H9 (cell line): ENCODE data around the gene CHRNA5. TPM values are rescaled to one million over a fixed set of nuclear protein-coding genes. Genes with fewer than 3 reads are reported as not detected.
"Not testable (repeated sequence)": the region's sequence is repeated elsewhere in the genome, so short reads cannot be mapped to it uniquely, and the experiment has no call there.

Experiments
- DNase-seq: peaks from one replicate; pipeline ENCODE4 v3.0.0-alpha.2; 2017
- H2AFZ ChIP-seq: one replicate; pipeline ENCODE4 v1.6.1; 2013; ENCODE audit warnings: mild to moderate bottlenecking, low read length, control low read depth, moderate library complexity
- H2AK5ac ChIP-seq: 2 replicates; pipeline ENCODE4 v1.6.1; 2013; ENCODE audit warnings: low read length, control low read depth, mixed read lengths; ENCODE audit not compliant: insufficient read length
- H2BK120ac ChIP-seq: one replicate; pipeline ENCODE4 v1.6.1; 2013; ENCODE audit warnings: low read depth, mild to moderate bottlenecking, low read length, control low read depth, inconsistent platforms; ENCODE audit not compliant: poor library complexity, severe bottlenecking
- H2BK12ac ChIP-seq: 2 replicates; pipeline ENCODE4 v1.6.1; 2013; ENCODE audit warnings: low read length, control low read depth, mixed read lengths, low read depth; ENCODE audit not compliant: insufficient read length
- H2BK15ac ChIP-seq: 2 replicates; pipeline ENCODE4 v1.6.1; 2013; ENCODE audit warnings: low read depth, low read length, control low read depth
- H2BK20ac ChIP-seq: one replicate; pipeline ENCODE4 v1.6.1; 2013; ENCODE audit warnings: low read depth, mild to moderate bottlenecking, low read length, control low read depth, inconsistent platforms; ENCODE audit not compliant: poor library complexity, severe bottlenecking
- H2BK5ac ChIP-seq: 2 replicates; pipeline ENCODE4 v1.6.1; 2013; ENCODE audit warnings: low read length, control low read depth, mixed read lengths; ENCODE audit not compliant: insufficient read length
- H3K14ac ChIP-seq: 2 replicates; pipeline ENCODE4 v1.6.1; 2013; ENCODE audit warnings: low read length, control low read depth; ENCODE audit not compliant: insufficient read depth
- H3K18ac ChIP-seq: 2 replicates; pipeline ENCODE4 v1.6.1; 2013; ENCODE audit warnings: low read depth, mild to moderate bottlenecking, mixed read lengths, low read length, control low read depth; ENCODE audit not compliant: insufficient read length
- H3K23ac ChIP-seq: 2 replicates; pipeline ENCODE4 v1.6.1; 2013; ENCODE audit warnings: low read length, control low read depth, mixed read lengths, low read depth; ENCODE audit not compliant: insufficient read length
- H3K23me2 ChIP-seq: 2 replicates; pipeline ENCODE4 v1.6.1; 2013; ENCODE audit warnings: low read depth, mild to moderate bottlenecking, mixed read lengths, low read length, control low read depth; ENCODE audit not compliant: insufficient read length, poor library complexity, severe bottlenecking
- H3K27ac ChIP-seq: 2 replicates; pipeline ENCODE4 v1.5.1; 2013; ENCODE audit warnings: low read length, control low read depth, mixed read lengths, low read depth; ENCODE audit not compliant: insufficient read length
- H3K27me3 ChIP-seq: 2 replicates; pipeline ENCODE4 v1.6.1; 2013; ENCODE audit warnings: low read length, control low read depth, inconsistent platforms; ENCODE audit not compliant: insufficient read depth
- H3K4ac ChIP-seq: 2 replicates; pipeline ENCODE4 v1.6.1; 2013; ENCODE audit warnings: low read depth, mild to moderate bottlenecking, control low read depth, inconsistent platforms, low read length, moderate library complexity
- H3K4me1 ChIP-seq: 2 replicates; pipeline ENCODE4 v1.6.1; 2013; ENCODE audit warnings: low read length, control low read depth, inconsistent platforms; ENCODE audit not compliant: insufficient read depth
- H3K4me2 ChIP-seq: 2 replicates; pipeline ENCODE4 v1.6.1; 2013; ENCODE audit warnings: low read length, control low read depth, mixed read lengths; ENCODE audit not compliant: insufficient read length, insufficient read depth
- H3K56ac ChIP-seq: 2 replicates; pipeline ENCODE4 v1.6.1; 2013; ENCODE audit warnings: low read depth, mild to moderate bottlenecking, mixed read lengths, low read length, control low read depth; ENCODE audit not compliant: insufficient read length
- H3K79me1 ChIP-seq: 2 replicates; pipeline ENCODE4 v1.6.1; 2013; ENCODE audit warnings: low read depth, mild to moderate bottlenecking, moderate library complexity, low read length, control low read depth, inconsistent platforms; ENCODE audit not compliant: insufficient read depth, poor library complexity, severe bottlenecking
- H3K79me2 ChIP-seq: 2 replicates; pipeline ENCODE4 v1.6.1; 2013; ENCODE audit warnings: low read length, control low read depth, inconsistent platforms; ENCODE audit not compliant: insufficient read depth
- H3K9ac ChIP-seq: 2 replicates; pipeline ENCODE4 v1.6.1; 2013; ENCODE audit warnings: low read length, control low read depth, mixed read lengths; ENCODE audit not compliant: insufficient read length; ENCODE audit errors: extremely low read depth
- H3K9me3 ChIP-seq: one replicate; pipeline ENCODE4 v1.6.1; 2013; ENCODE audit warnings: low read depth, low read length, inconsistent platforms; ENCODE audit not compliant: control insufficient read depth
- H3T11ph ChIP-seq: one replicate; pipeline ENCODE4 v1.6.1; 2013; ENCODE audit warnings: mild to moderate bottlenecking, low read length, control low read depth, inconsistent platforms
- H4K20me1 ChIP-seq: one replicate; pipeline ENCODE4 v1.6.1; 2013; ENCODE audit not compliant: control insufficient read depth, insufficient read length, insufficient read depth
- H4K5ac ChIP-seq: 2 replicates; pipeline ENCODE4 v1.6.1; 2013; ENCODE audit warnings: low read depth, mild to moderate bottlenecking, mixed read lengths, low read length, control low read depth; ENCODE audit not compliant: insufficient read length
- H4K8ac ChIP-seq: replicated peaks from 2 replicates; pipeline ENCODE4 v1.6.1; 2013; ENCODE audit warnings: low read length, control low read depth, mixed read lengths, low read depth; ENCODE audit not compliant: insufficient read length
- H4K91ac ChIP-seq: 2 replicates; pipeline ENCODE4 v1.6.1; 2013; ENCODE audit warnings: low read depth, mild to moderate bottlenecking, moderate library complexity, mixed read lengths, low read length, control low read depth; ENCODE audit not compliant: insufficient read length
- H3K27ac Mint-ChIP-seq, 3 experiments: 2 replicates in 2 of 3; 3 replicates in 1 of 3; pipeline ENCODE4 v1.8.0; 2020 to 2021; ENCODE audit warnings: mixed read lengths in 3 of 3, mild to moderate bottlenecking in 1 of 3, moderate library complexity in 1 of 3
- H3K27me3 Mint-ChIP-seq: 2 replicates; pipeline ENCODE4 v1.8.0; 2021; ENCODE audit warnings: low read depth, mild to moderate bottlenecking, moderate library complexity, mixed read lengths
- H3K36me3 Mint-ChIP-seq, 3 experiments: 2 replicates in 2 of 3; 3 replicates in 1 of 3; pipeline ENCODE4 v1.8.0; 2020 to 2021; ENCODE audit warnings: low read depth in 3 of 3, mixed read lengths in 3 of 3; ENCODE audit not compliant: insufficient read depth in 1 of 3
- H3K4me1 Mint-ChIP-seq, 2 experiments: 2 replicates each; pipeline ENCODE4 v1.8.0; 2020; ENCODE audit warnings: mixed read lengths in 2 of 2
- H3K4me3 Mint-ChIP-seq, 2 experiments: 2 replicates in 1 of 2; 3 replicates in 1 of 2; pipeline ENCODE4 v1.8.0; 2020 to 2021; ENCODE audit warnings: mild to moderate bottlenecking in 2 of 2, mixed read lengths in 2 of 2, moderate library complexity in 1 of 2
- H3K9me3 Mint-ChIP-seq, 2 experiments: 2 replicates in 1 of 2; 3 replicates in 1 of 2; pipeline ENCODE4 v1.8.0; 2020; ENCODE audit warnings: mild to moderate bottlenecking in 2 of 2, mixed read lengths in 2 of 2, moderate library complexity in 1 of 2
- WGBS: extraction: QIAGEN DNeasy Blood & Tissue Kit; methylation state at CpG from one replicate; pipeline ENCODE4 v1.1.7; 2013; ENCODE audit warnings: missing lambda C conversion rate, low lambda C conversion rate, mixed read lengths; ENCODE audit not compliant: insufficient read length; ENCODE audit errors: extremely low coverage; 5-methylcytosine and 5-hydroxymethylcytosine counted together
- total RNA-seq: library from RNA; stranded (reverse); gene quantifications from 2 replicates; pipeline ENCODE4 v1.2.1, GENCODE V29; 2021
- TF ChIP-seq, protein P1 (sequence below): fragments of 200-600 bp; sonication (generic); conservative IDR thresholded peaks from 3 replicates; pipeline ENCODE4 v1.8.0; 2021; ENCODE audit warnings: antibody characterized with exemption, mild to moderate bottlenecking

CHRNA5 gene
- total RNA-seq, 1 experiment from 2014 or later = 16.5 TPM

DNA sequence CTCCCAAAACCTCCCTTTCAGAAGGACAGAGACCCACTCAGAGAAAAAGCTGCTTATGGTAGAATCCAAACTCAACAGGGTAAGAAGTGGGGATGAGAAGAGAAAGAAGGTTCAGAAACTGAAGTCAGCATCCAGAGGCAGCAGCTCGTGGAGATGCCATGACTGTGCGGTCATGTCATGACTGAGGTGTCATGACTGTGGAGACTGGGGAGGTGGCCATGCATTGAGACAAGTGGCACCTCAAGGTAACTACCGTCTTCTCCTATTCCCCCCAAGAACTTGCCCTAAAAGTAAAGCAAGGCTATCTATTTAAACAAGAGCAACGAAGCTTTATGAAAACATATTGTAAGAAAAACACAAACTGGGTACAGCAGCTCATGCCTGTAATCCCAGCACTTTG, 40.4 kb downstream of the CHRNA5 start:
- no peaks in the 10 kb centered on the region for H3K79me1 ChIP-seq
- Mint-ChIP-seq H3K27ac (no peak overlapping the region), H3K4me3 (no peak overlapping the region), H3K36me3 (peaks cover 16 to 40% (median 17%) of the 10 kb centered on the region in 3 experiments), H3K4me1 (peaks cover 0 to 4% of the 10 kb centered on the region in 2 experiments; a peak in 2 of 4 replicates), H3K9me3 (peaks cover 38 to 57% of the 10 kb centered on the region in 2 experiments), H3K27me3 (peaks cover 34% of the 10 kb centered on the region)
- H3K27ac ChIP-seq = no peak overlapping the region
- no peak overlapping the region for H2BK12ac ChIP-seq
- no peak overlapping the region for H2AFZ ChIP-seq
- H2BK15ac ChIP-seq = no peak overlapping the region
- no peak overlapping the region for H2BK20ac ChIP-seq
- no peak for DNase-seq
- no peaks in the 10 kb centered on the region for H3K9me3 ChIP-seq
- TF ChIP-seq, protein P1, sequence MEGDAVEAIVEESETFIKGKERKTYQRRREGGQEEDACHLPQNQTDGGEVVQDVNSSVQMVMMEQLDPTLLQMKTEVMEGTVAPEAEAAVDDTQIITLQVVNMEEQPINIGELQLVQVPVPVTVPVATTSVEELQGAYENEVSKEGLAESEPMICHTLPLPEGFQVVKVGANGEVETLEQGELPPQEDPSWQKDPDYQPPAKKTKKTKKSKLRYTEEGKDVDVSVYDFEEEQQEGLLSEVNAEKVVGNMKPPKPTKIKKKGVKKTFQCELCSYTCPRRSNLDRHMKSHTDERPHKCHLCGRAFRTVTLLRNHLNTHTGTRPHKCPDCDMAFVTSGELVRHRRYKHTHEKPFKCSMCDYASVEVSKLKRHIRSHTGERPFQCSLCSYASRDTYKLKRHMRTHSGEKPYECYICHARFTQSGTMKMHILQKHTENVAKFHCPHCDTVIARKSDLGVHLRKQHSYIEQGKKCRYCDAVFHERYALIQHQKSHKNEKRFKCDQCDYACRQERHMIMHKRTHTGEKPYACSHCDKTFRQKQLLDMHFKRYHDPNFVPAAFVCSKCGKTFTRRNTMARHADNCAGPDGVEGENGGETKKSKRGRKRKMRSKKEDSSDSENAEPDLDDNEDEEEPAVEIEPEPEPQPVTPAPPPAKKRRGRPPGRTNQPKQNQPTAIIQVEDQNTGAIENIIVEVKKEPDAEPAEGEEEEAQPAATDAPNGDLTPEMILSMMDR = no peak
- no peak overlapping the region for H3K4ac ChIP-seq
- H3K56ac ChIP-seq = no peak overlapping the region
- H3T11ph ChIP-seq = no peak overlapping the region
- no peak overlapping the region for H3K9ac ChIP-seq
- H4K91ac ChIP-seq = no peak overlapping the region
- H2AK5ac ChIP-seq = no peak overlapping the region
- no peaks in the 10 kb centered on the region for H3K79me2 ChIP-seq
- H4K8ac ChIP-seq = no peak overlapping the region
- H4K20me1 ChIP-seq = no peaks in the 10 kb centered on the region
- no peaks in the 10 kb centered on the region for H3K27me3 ChIP-seq
- H2BK120ac ChIP-seq = no peak overlapping the region
- H3K18ac ChIP-seq = no peak overlapping the region
- no peak overlapping the region for H2BK5ac ChIP-seq
- no peaks in the 10 kb centered on the region for H3K4me1 ChIP-seq
- no peak overlapping the region for H4K5ac ChIP-seq
- H3K23me2 ChIP-seq = no peaks in the 10 kb centered on the region
- H3K4me2 ChIP-seq = no peak overlapping the region
- H3K14ac ChIP-seq = no peak overlapping the region
- no peak overlapping the region for H3K23ac ChIP-seq
- no CpG with 5 or more reads among the region's 4 CpGs for WGBS

DNA sequence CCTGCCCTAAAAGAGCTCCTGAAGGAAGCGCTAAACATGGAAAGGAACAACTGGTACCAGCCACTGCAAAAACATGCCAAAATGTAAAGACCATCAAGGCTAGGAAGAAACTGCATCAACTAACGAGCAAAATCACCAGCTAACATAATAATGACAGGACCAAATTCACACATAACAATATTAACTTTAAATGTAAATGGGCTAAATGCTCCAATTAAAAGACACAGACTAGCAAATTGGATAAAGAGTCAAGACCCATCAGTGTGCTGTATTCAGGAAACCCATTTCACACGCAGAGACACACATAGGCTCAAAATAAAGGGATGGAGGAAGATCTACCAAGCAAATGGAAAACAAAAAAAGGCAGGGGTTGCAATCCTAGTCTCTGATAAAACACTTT, 44.2 kb downstream of the CHRNA5 start:
- not testable (repeated sequence) for H3K27ac Mint-ChIP-seq, H2BK15ac ChIP-seq, H2BK120ac ChIP-seq, H3K79me1 ChIP-seq, H4K8ac ChIP-seq, H4K91ac ChIP-seq, H3K9me3 ChIP-seq, H3K4me2 ChIP-seq, DNase-seq, H2AK5ac ChIP-seq, H3K23ac ChIP-seq, H2AFZ ChIP-seq, H3K27me3 ChIP-seq, H4K5ac ChIP-seq, H3K18ac ChIP-seq, H2BK12ac ChIP-seq, H3T11ph ChIP-seq, H3K56ac ChIP-seq, H4K20me1 ChIP-seq, H3K4me3 Mint-ChIP-seq, H3K14ac ChIP-seq, H3K4ac ChIP-seq, H2BK20ac ChIP-seq, H3K27ac ChIP-seq, H2BK5ac ChIP-seq, H3K23me2 ChIP-seq, H3K9ac ChIP-seq, H3K4me1 Mint-ChIP-seq, H3K79me2 ChIP-seq, H3K4me1 ChIP-seq
- peaks cover 39 to 58% of the 10 kb centered on the region in 2 experiments for H3K9me3 Mint-ChIP-seq
- peaks cover 36% of the 10 kb centered on the region for H3K27me3 Mint-ChIP-seq
- H3K36me3 Mint-ChIP-seq = peaks cover 2 to 26% (median 4%) of the 10 kb centered on the region in 3 experiments; a peak in 6 of 7 replicates
- whole genome bisulfite sequencing = no CpG with 5 or more reads among the region's 3 CpGs
